Fibroblast of skin of left biceps (primary cell): ENCODE data around the gene HIBADH.
"Not testable (repeated sequence)": the region's sequence is repeated elsewhere in the genome, so short reads cannot be mapped to it uniquely, and the experiment has no call there.

ENCODE experiments used
- DNase-seq, 2 experiments: peaks; one replicate each; pipeline ENCODE4 v3.0.0-alpha.2; 2013; ENCODE audit warnings: low read depth in 2 of 2

The HIBADH gene

DNA sequence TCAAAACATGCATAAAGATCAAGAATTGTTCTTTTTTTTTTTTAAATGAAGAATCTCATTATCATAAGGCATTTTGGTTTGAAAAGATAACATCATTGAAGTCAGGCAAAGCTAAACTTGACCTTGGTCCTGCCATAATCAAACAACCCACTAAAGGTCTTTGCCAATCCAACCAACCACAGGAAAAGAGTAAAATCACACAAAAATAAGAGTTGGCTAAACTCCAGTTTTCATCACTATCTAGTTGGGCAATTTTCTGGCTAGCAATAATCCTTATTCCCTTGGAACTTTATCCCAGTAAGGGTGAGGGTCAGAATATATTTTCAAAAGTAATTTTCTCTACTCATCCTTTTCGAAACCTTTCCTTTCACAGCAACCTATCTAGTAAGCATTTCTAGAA lies 62.4 kb downstream of the HIBADH start:
- DNase-seq, result no peak

DNA sequence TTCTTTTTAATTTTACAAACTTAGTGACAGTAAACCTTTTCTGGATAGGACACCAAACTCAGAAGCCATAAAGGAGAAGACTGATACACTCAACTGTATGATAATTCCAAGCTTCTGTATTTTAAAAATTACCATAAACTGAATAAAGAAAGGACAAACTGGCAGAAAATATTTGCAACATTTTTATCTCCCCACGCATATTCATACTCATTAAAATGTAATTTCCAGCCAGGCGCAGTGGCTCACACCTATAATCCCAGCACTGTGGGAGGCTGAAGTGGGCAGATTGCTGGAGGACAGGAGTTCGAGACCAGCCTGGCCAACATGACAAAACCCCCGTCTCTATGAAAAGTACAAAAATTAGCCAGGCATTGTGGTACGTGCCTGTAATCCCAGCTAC lies 67.7 kb downstream of the HIBADH start:
- DNase-seq, result no peak

DNA sequence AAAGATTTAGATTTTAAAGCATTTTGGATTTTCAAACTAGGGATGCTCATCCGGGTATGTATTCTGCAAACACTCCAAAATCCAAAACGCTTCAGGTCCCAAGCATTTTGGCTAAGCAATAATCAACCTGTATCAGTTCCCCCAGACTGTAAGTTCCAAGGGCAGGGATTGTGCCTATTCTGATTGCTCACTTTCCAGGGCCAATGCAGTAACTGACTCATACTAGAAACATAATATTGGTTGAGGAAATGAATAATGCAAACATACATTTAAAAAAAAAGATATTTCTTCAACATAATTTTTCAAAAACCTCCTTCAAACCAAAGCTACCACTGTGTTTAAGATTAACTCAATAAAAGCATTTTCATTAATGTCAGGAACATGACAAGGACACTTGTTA lies 69.5 kb downstream of the HIBADH start:
- DNase-seq, result no peak

DNA sequence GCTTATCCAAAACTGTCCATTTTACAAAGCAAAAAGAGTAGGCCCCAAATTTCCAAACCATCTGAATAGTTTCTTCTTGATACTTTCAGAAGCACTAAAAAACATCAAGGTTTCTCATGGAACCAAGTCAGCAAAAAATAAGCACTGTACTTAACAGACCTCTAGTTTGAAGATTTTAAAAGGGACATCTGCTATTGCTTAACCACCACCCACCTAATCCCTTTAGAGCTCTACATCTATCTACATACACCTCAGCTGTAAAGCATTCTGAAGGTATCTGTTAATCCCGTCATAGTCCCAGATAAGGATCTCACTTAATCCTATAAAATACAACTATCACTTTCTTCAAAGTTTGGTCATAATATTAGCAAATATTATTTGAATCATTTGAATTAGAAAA lies 72.3 kb downstream of the HIBADH start:
- no peak for DNase-seq

DNA sequence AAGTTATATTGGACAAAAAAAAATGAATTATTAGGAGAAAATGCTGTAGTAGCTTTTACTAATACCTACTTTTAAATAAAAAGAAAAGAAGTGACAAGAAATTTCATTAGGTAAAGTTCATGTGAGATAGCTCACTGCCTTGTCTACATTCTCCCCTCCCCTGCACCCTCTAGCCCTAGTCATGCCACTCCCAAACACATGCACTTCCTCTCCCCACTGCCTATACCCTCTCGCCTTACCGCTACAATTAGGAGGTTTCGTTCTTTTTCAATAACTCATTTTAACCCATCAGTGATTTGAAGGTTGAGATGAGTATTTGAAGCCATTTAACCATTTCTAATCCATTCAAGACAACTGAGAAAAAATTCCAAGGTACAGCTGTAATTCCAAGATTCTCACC lies 75.3 kb downstream of the HIBADH start:
- no peak for DNase-seq

DNA sequence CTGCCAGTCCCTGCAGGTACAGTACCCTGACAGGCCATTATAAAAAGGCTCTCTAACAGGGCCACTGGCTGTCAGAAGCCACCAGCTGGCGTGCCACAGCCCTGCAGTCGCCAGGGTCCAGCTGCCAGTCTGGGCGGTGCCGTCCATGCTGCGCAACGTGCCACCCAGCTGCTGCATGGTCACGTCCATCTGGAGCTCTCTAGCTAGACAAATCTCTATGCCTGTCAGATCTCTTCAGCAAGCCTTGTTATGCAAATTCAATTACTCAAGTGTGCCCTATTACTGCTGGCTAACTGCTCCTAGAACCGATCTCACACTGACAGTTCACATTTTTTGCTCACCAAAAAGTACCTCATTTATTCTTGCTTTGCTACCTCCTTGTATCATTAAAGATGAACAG lies 75.9 kb downstream of the HIBADH start:
- DNase-seq, result no peak

DNA sequence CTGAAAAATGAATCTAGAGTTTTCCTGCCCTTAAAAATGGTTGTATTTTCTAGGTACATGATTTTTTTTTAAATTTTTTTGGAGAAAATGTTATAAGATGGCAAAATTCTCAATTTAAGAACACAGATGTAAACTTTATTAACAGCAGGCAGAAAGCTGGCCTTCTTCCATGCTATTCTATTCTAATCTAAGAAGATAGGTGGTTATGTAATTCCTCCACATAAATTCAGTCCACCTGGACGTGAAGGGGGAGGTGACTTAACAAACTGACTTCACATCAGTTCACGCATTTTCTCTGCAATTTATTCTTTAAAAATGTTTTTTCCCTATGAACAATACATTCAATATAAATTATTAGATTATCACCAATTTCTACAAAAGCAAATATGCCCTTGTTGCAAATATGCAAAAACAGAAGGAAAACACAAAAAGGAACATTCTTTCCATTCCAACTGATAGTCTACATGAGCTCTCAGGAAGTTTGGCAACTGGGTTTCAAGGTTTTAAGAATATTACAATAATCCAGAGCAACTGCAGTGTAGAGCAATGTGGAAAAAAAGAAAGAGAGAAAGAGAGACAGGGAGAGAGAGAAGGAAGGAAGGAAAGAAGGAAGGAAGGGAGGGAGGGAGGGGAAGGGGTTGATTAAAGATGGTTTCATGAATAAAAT lies 76.8 kb downstream of the HIBADH start:
- DNase-seq, result no peak

DNA sequence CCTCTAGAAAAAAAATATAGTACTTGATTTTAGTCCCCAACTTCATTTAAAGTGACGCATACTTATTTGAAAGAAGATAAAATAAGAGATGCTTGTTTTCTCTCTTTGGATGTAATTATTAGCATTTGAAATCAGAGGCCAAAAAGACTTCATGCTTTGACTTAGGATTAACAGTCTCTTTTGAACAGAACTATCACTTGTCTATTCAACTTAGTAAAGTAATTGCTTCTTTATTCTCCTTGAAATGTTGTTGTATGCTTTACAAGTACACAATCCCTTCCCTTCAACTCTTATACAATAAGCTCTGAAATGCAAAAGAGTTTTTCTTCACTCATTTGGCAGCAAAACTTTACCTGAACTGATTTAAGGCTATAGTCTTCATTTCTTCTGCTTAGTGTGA lies 80.8 kb downstream of the HIBADH start:
- no peak for DNase-seq

DNA sequence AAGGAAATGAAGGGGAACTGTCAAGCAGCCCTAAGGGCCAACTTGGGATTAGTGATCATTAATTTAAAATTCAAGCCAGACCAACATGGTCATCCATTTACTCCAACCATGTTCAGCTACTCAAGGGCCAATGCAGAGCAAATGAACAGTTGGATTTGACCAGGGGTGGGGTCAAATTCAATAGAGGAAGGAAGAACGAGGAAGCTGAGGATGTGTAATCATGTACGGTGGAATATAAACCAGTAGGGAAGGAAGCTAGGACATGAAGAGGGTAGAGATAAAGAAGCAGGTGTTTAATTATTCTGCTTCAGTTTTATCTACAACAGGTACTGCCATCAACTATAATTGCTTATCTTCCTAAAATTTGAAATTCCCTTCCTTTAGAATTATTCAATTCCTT lies 81.6 kb downstream of the HIBADH start:
- DNase-seq, result no peak

DNA sequence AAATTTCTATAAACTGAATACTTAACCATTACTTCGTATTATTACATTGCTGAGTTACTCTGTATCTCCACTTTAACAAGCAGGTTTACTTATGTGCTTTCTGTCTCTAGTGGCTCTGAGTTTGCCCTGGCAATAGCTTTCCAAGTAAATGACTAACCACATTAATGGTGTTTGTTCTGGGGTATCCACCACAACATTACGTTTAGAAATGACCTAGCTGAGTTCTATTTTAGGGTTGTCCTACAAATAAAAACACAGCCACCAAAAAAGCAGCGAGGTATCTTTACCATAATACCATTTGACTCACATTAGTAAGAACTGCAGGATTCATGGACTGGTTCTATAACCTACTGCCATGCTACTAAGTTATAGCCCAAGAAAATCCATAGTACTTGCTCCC lies 83.1 kb downstream of the HIBADH start:
- DNase-seq, result no peak

DNA sequence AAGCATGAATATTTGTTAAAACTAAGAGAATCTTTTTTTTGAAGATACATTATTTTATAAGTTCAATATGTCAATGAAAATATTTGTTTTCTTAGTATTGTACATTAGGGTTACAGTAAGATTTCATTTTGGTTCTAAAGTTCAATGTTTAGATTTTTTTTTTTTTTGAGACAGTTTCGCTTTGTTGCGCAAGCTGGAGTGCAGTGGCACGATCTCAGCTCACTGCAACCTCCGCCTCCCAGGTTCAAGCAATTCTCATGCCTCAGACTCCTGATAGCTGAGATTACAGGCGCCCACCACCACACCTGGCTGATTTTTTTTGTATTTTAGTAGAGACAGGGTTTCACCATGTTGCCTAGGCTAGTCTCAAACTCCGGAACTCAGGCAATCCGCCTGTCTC lies 84.5 kb downstream of the HIBADH start:
- not testable (repeated sequence) for DNase-seq

DNA sequence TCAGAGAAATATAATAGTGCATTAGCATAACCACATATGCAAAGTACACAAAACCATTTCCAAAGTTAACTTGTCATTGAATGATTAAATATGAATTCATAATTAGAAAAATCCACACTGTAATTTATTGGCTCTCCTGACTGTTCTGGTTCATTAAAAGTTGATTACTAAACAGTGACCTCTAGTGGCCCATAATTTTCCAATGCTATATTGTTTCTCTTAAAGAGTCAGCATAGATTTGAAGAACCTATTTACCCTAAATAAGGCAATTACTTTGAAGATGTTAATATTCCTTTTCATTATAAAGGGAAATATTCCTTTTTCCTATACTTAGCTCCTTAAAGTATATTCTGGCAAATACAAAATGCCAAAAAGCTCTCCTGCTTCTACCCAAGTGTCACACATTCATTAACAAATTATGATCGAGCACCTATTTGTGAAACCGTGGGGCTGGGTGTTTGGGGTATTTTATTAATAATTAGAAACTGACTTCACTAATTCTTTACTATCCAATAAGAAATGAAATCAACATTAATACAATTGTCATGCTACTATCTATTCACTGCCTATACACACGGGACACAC lies 86.2 kb downstream of the HIBADH start:
- peak; percentile 9 to 11 for DNase-seq

DNA sequence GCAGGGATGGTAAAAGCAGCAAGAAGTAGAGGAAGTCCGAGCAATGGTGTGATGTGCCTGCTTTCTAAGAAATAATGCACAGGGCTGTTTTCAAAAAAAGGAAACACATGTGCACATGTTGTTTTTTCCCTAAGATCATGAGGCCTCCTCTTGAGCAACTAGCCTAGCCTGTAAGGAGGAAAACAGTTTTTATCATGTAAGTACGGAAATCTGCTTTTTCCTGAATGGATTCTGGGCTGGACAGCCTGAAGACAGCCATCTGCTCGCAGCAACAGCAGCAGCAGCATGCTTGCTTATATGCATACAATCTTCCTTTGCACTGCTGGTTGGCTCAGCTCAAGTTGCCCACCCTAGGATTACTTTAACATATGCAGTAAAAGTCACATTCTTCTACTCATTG lies 87.1 kb downstream of the HIBADH start:
- DNase-seq, result no peak

DNA sequence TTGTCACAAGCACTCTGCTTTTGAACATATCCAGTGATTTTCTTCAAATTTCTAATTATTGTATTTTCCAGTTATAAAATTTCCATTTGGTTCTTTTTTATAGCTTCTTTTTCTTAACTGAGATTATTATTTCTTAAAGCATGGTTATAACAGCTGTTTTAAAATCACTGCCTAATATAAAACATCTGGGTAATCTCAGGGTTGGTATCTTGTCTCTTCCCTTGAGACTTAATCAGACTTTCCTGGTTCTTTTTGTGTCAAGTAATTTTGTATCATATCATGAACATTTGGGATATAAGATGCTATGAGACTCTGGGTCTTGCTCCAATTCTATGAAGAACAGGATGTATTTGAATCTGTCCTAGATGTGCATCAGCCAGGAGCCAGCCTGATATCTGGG lies 93.6 kb downstream of the HIBADH start:
- no peak for DNase-seq

DNA sequence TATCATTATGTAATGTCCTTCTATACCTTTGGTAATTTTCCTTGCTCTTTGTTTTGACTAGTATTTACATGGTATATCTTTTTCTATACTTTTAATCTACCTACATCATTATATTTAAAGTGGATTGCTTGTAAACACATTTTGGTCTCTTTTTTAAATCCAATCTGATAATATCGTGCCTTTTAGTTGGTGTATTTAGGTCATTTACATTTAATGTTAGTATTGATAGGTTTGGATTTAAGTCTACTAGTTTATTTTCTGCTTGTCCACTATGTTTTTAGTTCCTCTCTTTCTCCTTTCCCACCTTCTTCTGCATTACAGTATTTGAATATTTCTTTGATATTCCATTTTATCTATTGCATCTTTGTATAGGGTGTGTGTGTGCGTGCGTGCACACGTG lies 95.4 kb downstream of the HIBADH start:
- no peak for DNase-seq

DNA sequence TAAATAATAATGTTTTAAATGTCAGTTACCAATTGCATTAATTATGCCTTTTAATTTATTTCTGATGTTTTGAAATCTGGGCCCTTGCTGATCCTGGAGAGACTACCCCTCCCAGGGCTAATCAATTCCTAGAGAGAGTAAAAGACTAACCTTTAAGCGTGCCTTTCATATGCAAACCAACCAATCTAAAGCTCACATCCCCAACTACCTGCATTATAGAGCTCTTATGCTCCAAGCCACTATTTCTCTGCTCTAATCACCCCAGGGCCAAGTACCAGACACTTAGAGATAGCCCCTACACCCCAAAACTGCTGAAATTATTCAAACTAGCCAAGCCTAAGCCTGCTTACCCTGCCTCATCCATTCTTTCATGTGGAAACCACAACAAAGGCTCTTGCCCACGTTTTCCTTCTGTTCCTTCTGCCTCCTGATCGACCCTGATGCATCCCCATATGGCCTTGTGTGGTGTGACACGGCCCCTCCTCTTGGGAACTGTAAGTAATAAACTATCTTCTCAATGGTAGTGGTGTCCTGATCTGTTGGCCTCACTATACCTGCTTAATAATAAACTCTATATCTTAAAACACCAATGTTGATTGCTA lies 97.7 kb downstream of the HIBADH start:
- DNase-seq, result no peak

DNA sequence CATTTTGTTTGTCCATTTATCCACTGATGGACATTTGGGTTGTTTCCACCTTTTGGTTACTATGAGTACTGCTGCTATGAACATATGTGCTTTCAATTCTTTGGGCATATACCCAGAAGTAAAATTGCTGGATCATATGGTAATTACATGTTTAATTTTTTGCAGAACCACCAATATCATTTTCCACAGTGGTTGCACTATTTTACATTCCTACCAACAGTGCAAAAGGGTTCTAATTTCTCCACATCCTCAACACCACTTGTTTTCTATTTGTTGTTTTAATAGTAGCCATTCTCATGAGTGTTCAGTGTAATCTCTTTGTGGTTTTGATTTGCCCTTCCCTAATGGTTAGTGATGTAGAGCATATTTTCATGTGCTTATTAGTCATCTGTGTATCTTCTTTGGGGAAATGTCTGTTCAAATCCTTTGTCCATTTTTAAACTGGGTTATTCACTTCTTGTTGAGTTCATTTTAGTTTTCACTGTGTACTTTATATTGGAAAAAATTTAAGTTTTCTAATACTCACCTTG lies 101.9 kb downstream of the HIBADH start:
- DNase-seq, result peak; percentile 20

DNA sequence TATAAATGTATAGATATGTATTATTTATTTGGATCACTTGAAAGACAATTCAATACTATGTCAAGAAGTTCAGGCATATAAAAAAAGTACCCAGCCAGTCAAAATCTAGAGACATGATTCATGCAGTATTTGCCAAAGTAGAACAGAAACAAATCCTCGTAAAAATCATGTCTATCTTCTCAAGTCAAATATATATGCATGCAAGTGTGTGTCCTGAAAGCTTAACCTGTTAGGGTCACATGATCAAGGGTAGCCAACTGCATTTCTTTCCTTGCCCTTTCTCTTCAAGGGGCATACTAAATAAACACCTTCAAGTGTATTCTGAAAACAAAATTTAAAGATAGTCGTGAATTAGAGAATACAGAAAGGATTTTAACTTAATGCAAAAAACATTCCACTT lies 107.0 kb downstream of the HIBADH start:
- DNase-seq, result no peak

DNA sequence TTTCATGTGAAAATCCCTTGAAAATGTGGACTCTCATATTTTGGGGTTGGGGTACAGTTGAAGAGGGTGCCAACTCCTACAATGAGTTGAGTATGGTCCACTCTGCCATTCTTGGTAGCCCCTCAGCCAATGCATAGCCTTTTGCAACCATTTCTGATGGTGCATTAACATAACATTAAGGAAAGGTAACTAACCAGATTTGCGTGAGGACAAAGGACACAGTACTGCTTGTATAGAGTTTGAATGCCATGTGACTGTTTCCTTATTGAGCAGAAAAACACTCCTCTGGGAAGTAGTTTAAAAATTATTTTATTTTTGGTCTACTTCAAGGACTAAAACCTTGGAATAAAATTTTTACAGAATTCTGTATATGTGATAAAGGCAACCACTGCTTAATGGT lies 107.9 kb downstream of the HIBADH start:
- no peak for DNase-seq

DNA sequence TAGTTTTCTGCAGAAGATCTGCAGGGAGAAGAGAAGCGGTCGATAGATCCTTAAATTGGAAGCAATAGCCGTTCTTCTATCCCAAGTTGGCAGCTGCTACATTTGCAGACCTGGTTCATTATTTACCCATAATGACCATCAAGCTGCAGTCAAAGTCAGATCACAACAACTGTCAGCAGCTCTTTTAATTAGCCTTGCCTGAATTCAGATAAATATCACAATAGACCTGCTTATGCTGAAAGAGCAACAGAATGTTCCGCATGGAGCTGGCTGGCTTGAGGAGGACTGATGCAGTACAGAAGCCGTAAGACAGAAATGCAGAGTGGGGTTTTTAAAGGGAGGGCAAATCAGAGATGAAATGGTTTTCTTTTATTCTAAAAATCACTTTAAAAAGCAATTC lies 109.4 kb downstream of the HIBADH start:
- no peak for DNase-seq

DNA sequence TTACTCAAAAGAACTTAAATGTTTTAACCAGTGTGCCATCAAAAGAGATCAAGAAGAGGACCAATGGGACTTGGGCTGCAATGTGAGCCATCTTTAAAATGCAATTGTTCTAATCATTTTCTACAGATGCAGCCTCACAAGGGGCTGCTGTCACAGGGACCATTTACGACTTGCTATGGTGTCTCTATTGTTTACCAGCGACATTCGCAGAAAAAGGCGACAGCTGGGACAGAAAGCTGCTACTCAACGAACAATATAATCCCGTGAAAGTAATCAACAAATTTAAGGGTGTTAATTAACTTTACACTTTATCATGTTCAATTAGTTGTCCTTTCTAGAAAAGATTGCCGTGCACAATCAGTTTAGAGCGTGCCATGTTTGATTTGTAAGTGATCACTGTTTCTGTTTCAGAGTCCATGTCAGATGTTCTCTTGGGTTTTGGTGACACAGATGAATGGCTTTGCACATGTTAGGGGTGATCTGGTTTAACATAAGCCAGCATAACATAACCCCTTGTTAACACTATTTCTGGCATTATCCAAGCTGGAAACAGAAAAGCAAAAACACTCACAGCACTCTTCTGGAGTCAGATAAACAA lies 110.8 kb downstream of the HIBADH start:
- no peak for DNase-seq

DNA sequence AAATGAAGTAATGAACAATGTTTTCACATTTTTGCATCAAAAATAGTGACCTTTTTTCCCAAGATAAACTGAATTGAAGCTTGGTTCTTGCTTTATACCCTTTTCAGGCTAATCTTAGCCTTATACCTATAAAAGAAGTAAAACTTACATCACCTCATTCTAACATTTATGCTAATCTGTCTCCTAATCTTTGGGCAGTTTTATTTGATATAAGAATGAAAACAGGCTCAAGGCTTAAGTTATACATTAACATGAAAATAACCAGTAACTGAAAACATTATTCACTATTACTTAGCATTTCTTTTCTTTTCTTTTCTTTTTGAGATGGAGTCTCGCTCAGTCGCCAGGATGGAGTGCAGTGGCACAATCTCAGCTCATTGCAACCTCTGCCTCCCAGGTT lies 113.1 kb downstream of the HIBADH start:
- no peak for DNase-seq

DNA sequence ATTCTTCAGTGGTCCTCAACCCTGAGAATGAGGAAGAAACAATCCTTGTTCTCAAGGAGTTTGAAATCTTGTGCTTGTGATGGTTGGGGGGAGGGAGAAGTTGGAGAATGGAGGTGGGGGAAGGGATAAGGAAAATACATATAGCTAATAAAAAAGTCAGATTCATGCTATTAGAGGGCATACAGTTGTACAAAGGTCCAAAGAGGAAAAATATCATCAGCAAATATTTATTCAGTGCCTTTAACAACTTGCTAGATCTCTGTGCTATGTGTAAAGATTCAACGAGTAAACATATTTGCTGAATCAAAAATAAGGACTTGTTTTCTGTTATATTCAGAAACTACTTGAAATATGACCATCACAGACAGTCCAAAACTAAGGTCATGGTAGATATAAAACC lies 114.4 kb downstream of the HIBADH start:
- DNase-seq, result no peak
